HG02943 (cell line): ENCODE data around the gene MAU2.
A peak's percentile ranks its signal among the peaks of the same experiment; 100 is the strongest.
"Not testable (repeated sequence)": the region's sequence is repeated elsewhere in the genome, so short reads cannot be mapped to it uniquely, and the experiment has no call there.

Experiments used
- ATAC-seq: cut with Tn5 transposase; IDR thresholded peaks from one replicate; pipeline ENCODE4 v1.9.1; 2021; ENCODE audit warnings: mild to moderate bottlenecking, low read depth, moderate library complexity; ENCODE audit not compliant: unreplicated experiment

The MAU2 gene

GRCh38 chr19:19381007-19381926 is 60.6 kb downstream of the MAU2 start:
- ATAC-seq: no peak

- ATAC-seq: no peak
Observed at GRCh38 chr19:19382118-19382517, 61.5 kb downstream of the MAU2 start.

- no peak for ATAC-seq
Observed at GRCh38 chr19:19384486-19384885, 63.9 kb downstream of the MAU2 start.

GRCh38 chr19:19385131-19385895 is 64.7 kb downstream of the MAU2 start:
- ATAC-seq: peak; percentile 91

- peak; percentile 16 for ATAC-seq
Observed at GRCh38 chr19:19385896-19386869, 65.6 kb downstream of the MAU2 start.

- no peak for ATAC-seq
Observed at GRCh38 chr19:19387108-19387507, 66.5 kb downstream of the MAU2 start.

GRCh38 chr19:19388568-19389555 is 68.2 kb downstream of the MAU2 start:
- no peak for ATAC-seq

- not testable (repeated sequence) for ATAC-seq
Observed at GRCh38 chr19:19389683-19390082, 69.1 kb downstream of the MAU2 start.

- not testable (repeated sequence) for ATAC-seq
Observed at GRCh38 chr19:19394333-19394732, 73.7 kb downstream of the MAU2 start.

GRCh38 chr19:19399733-19400433 is 79.3 kb downstream of the MAU2 start:
- ATAC-seq: no peak

GRCh38 chr19:19402656-19403372 is 82.2 kb downstream of the MAU2 start:
- no peak for ATAC-seq

GRCh38 chr19:19403373-19403901 is 82.8 kb downstream of the MAU2 start:
- ATAC-seq: no peak

GRCh38 chr19:19404879-19405860 is 84.5 kb downstream of the MAU2 start, which contains the start of gene GATAD2A:
Gene GATAD2A (plus strand): TSS chr19:19405675. CDS start chr19:19465346, 59,671 bp downstream.
- ATAC-seq: peak; percentile 62

GRCh38 chr19:19405971-19406877 is 85.6 kb downstream of the MAU2 start:
- peak; percentile 31 for ATAC-seq

GRCh38 chr19:19406878-19407632 is 86.4 kb downstream of the MAU2 start:
- no peak for ATAC-seq
